Measurements from ENCODE around the gene ATOSB.
"Not testable (repeated sequence)": the region's sequence is repeated elsewhere in the genome, so short reads cannot be mapped to it uniquely, and the experiment has no call there.

ATOSB gene, protein sequence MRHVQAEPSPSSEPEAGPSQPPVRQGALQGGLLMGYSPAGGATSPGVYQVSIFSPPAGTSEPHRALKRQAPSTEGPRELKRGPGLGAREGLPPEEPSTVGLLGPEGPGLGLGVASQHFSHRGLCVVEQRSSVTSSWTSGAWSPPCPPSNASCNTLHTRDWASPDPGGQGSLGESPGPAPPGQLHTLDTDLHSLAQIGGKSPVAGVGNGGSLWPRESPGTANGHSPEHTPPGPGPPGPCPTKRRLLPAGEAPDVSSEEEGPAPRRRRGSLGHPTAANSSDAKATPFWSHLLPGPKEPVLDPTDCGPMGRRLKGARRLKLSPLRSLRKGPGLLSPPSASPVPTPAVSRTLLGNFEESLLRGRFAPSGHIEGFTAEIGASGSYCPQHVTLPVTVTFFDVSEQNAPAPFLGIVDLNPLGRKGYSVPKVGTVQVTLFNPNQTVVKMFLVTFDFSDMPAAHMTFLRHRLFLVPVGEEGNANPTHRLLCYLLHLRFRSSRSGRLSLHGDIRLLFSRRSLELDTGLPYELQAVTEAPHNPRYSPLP

DNA sequence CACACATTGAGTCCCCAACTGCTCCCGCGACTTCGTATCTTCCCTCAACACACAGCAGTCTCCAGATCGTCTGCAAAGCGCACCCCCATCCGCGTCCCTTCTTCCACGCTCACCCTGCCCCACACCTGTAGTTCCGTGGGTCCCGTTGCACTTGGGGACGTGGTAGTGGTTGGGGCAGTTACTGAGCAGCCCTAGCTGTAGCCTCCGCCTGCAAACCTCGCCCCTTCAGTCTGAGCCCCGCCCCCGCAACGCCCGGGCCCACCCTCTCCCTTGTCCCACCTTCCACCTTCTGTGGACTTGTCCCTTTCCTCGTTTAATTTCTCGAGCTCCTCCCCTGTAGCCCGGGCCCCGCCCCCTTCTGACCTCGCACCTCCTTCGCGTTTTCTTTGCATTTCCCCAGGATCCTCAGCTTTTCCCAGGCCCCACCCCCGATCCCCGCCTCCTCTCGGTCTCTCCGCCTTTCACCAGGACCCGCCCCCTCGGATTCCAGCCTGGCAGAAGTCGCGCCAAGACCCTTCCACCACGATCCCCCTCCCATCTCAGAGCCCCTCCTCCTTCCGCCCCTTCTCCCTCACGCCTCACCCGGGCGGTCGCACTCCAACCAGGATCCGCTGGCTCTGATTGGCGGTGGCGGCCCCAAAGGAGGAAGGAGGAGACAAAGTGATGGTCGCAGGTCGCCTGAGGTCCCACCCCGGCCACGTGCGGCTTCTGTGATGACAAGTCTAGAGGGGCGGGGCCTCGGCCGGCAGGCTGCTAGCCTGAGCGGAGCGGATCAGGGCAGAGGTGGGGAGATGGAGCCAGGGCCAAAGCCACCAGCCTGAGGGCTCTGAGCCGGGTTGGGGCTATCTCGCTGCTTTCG, at the start of gene ATOSB:
ATOSB (minus strand) TSS at position 183 of the 859 bp plus-strand sequence. CDS start 7,588 bp downstream, outside the sequence.
- peak; percentile 87 for DNase-seq (ENCODE audit: low read depth)

DNA sequence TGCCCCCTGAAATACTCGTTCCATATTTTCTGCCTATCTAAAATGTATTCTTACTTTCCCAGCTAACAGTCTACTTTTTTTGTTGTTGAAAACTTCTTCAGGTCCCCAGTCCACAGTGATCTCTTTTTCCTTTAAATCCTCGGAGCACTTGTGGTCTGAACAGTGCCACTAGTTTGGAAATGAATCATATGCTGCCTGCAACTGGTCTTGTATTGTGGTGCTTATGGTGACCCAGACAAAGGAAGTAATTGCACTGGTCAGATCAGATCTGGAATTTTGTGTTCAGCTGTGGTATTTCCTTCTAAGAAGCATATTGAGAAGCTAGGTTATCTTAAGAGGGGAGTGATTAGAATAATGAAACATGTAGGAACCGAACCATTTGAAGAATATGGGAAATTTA, 49.0 kb upstream of the ATOSB start:
- no peak for DNase-seq (ENCODE audit: low read depth)

DNA sequence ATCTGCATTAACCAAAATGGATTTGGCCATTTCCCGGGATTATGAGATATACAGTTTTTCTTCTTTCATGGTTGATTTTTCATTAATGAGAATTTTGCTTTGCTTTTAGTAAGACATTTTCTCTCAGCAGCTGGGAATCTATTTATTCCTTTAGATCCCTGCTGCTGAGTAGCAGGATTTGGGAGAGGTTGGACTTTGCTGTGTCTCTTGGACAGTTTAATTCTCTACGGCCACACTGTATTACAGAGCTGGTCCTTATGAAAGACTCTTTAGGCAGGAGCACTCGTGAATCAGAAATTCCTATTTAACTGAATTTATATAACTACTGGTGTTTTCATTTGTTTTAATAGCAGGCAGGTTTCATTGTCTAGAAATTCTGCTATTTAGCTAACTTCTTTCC, 47.8 kb upstream of the ATOSB start:
- no peak for DNase-seq (ENCODE audit: low read depth)

DNA sequence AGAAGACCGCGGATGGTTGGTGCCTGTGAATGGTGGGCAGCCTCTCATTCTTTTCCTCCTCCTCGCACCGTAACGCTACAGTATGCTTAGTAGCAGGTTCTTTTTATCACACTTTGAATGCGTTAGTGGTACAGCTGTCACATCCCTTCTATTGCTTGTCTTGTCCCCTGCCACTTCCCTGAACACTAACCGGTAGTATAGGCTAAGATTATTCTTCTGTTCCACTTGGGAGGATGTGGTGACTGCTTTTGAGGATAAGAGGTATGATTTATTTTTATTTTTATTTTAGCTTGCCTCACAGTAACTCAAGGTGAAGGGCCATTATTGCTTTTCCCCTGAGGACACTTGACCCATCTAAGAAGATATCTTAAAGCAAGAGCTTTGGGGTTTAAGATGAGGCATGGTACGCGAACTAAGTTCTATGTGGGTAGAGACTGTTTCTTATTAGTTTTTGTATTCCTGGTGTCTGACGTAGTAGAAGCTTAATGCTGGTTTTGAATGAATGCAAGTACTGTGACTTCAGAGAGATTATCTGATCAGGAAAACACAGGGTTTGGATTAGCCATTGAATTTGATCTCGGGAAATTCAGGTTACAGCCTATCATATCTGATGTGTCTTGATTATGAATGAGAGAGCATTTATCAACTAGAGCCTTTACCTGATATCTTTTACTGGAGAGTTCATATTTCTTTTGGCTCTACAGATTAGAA, 47.1 kb upstream of the ATOSB start:
- no peak for DNase-seq (ENCODE audit: low read depth)

DNA sequence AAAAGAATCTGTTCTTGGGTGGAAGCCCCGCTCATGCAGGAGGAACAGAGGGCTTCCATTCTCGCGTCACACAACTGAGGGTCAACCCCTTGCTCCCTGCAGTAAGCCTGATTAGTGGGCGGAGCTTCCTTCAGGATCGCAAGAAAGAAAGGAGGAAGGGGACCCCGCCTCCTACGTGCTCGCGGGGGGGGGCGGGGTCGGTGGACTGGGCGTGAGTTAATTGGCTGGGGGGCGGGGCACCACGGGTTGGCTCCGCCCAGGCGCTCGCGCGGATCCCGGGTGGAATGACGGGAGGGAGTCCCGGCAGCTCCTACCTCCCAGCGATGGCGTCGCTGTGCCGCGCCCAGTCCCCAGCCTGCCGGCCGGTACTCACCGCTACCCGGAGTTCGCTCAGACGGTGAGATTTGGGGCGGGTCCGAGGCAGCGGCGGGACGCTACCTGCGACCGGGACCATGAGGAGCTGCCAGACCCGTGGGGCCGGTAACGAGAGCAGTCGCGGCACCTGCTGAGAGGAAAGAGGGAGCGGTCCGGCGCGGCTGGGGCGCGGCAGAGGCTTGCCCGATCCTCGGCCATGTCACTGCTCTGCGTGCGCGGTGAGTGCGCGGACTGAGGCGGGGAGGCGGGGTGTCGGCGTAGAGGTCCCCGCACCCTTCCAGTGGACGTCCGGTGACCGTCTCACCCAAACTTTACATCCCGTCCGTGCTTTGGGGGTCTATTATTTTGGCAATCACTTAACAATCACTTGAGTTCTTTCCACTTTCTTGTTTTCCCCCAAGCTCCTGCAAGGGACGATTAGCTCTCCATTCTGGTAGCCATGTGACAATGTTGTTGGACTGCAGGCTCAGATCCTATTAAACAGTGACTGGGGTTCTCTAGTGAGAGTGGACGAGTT, 46.3 kb upstream of the ATOSB start, which contains the start of gene UNC13B:
UNC13B (plus strand) TSS at position 297 of the 892 bp plus-strand sequence; CDS start at position 572, 275 bp downstream.
- peak; percentile 57 for DNase-seq (ENCODE audit: low read depth)

DNA sequence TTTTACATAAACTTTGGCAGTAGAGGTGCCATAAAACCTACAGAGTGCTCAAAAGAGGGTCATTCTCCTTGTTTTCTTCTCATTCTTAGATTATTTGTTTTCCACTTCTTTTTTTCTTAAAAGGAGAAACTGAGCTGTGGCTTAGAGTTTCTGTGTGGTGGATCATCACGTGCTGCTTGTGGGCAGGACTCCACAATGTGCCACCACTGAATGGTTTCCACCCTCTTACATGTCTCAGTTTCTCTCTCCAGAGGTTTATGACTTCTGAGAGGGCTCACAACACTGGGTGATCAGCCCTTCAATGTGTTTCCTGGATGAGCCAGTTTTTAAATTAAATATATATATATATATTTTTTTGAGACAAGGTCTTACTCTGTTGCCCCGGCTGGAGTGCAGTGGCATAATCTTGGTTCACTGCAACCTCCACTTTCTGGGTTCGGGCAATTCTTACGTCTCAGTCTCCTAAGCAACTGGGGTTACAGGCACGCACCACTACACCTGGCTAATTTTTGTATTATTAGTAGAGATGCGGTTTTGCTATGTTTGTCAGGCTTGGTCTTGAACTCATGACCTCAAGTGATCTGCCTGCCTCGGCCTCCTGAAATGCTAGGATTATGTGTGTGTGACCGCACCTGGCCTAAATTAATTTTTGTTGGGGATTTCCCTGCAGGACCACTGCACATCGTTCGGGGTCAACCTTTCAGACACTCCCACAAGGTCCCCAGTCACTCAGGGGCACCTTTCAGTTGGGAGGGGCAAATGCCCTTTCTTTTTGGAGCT, 43.0 kb upstream of the ATOSB start:
- DNase-seq (ENCODE audit: low read depth) = no peak

DNA sequence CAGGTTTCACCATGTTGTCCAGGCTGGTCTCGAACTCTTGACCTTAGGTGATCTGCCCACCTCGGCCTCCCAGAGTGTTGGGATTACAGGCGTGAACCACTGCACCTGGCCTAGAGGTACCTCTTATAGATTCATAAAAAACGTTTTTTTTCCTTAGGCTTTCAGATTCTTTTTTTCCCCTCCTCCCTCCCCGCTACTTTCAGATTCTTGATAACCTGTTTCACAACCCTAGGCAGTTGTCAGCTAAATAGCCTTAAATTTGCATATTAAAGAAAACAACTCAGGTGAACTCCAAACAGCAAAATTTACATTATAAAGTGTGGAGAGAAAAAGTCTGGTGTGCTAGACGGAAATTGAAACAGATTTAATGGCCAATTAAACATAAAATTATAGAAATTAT, 42.2 kb upstream of the ATOSB start:
- DNase-seq (ENCODE audit: low read depth) = not testable (repeated sequence)

DNA sequence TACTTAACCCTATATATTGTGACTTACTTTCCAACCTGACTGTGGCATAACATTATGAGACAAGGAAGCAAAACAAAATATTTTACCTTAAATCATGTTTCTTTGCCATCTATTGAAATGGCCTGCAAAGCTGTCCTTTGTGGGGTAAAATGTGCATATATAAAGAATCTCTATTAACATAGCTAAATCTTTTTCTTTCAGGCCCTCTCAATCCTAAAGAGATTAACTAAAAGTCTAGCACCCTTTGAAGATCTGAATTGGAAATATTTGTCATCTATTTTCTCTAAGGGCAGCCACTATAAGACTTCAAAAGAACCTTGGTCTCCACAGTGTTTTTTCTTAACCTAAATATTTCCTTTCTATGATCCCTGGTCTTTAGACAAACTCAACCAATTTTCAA, 41.1 kb upstream of the ATOSB start:
- no peak for DNase-seq (ENCODE audit: low read depth)

DNA sequence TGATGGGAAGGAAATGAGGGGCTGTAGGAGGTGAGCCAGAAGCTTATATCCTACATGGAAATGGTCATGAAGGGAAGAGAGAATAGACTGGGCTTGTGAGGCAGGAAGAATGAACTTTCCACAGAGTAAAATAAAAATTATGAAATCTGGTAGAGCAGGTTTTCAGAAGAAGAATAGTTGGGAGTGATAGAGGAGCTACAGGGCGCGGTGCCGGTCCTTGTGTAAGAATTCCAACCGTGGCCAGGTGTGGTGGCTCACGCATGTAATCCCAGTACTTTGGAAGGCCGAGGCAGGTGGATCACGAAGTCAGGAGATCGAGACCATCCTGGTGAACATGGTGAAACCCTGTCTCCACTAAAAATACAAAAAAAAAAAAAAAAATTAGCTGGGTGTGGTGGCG, 37.3 kb upstream of the ATOSB start:
- DNase-seq (ENCODE audit: low read depth) = no peak

DNA sequence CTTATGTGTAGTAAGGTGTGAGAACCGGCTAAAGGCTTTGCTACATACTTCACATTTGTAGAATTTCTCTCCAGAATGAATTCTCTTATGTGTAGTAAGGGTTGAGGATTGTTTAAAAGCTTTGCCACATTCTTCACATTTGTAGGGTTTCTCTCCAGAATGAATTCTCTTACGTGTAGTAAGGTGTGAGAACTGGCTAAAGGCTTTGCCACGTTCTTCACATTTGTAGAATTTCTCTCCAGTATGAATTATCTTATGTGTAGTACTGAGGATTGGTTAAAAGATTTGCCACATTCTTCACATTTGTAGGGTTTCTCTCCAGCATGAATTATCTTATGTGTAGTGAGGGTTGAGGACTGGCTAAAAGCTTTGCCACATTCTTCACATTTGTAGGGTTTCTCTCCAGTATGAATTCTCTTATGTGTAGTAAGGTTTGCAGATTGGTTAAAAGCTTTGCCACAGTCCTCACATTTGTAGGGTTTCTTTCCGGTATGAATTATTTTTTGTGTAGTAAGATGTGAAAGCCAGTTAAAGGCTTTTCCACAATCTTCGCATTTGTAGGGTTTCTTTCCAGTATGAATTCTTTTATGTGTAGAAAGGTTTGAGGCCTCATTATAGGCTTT, 32.4 kb upstream of the ATOSB start:
- not testable (repeated sequence) for DNase-seq (ENCODE audit: low read depth)

DNA sequence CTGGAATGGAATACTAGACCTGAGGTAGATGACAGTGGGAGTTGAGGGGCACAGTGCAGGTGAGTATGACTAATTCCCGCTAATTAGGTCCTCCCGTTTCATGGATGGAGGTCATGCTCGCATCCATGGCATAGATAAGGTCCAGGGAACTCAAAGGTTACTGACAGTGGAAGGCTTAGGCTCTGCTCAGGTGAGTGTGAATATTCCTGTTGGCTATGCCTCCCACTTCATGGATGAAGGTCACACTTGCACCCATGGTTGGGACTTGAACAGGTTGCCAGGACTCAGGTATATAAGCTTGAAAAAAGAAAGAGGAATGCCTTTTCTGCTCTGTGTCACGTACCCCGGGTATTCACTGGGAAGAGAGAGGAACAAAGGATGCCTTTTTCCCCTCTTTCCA, 26.4 kb upstream of the ATOSB start:
- no peak for DNase-seq (ENCODE audit: low read depth)

DNA sequence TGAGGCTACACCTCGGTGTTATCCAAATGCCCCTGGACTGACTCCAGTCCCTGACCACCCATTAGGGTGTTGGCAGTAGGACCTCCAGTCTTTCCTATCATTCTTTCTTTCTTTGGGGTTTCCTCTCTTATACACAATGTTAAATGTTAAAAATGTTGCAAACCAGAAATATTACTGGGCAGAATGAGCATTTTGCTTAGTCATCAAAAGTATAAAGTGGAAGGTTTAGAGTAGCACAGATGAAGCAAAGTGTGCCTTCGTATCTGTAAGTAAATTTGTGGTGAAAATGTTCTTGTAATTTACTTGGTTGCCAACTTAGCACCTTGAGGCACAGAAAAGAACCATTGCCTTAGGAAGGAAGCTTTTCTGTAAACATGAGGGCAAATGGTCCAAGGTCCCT, 24.4 kb upstream of the ATOSB start:
- no peak for DNase-seq (ENCODE audit: low read depth)

DNA sequence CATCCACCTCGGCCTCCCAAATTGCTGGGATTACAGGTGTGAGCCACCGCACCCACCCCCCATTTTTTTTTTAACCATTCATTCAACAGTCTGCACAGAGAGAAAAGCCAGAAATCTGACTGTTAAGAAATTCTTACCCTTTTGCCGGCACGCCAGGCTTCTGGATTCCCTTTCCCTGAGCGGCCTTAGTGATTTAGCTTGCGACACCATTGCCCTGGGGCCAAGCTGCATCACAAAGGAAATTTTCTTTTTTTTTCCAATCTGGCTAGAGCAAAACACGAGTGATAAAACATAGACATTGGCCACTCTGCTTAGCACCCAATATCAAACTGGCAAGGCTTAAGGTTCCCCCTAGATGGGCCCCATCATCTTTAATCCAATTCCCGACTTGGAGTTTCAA, 21.2 kb upstream of the ATOSB start:
- no peak for DNase-seq (ENCODE audit: low read depth)

DNA sequence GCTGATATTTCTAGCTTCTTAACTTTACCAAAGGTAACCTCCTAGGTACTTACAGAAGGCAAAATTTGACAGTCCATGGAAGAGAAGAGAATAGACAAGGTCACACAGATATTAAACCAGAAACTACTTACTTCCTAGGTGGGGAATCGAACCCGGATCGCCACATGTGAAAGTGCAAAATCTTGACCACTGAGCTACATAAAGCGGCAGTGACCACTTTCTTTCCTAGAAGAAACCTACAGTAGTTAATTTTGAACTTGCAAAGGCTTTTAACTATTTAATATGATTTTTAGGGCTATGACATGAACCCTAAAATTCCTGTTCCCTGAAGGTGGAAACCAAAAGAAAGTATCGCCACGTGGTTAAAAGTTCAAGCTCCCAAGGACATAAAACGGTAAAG, 20.3 kb upstream of the ATOSB start:
- no peak for DNase-seq (ENCODE audit: low read depth)

DNA sequence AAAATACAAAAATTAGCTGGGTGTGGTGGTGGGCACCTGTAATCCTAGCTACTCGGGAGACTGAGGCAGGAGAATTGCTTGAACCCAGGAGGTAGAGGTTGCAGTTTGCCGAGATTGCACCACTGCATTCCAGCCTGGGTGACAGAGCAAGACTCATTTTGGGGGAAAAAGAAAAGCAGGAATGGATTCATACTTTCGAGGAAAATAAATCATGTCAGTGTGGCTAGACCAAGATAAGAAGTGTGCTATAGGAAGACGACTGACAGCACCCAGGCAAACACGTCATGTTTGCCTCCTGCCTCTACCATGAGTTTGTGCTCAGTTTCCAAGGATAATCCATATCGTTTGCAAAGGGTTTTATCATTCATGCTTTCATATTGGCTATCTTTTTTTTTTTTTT, 19.3 kb upstream of the ATOSB start:
- DNase-seq (ENCODE audit: low read depth) = no peak

DNA sequence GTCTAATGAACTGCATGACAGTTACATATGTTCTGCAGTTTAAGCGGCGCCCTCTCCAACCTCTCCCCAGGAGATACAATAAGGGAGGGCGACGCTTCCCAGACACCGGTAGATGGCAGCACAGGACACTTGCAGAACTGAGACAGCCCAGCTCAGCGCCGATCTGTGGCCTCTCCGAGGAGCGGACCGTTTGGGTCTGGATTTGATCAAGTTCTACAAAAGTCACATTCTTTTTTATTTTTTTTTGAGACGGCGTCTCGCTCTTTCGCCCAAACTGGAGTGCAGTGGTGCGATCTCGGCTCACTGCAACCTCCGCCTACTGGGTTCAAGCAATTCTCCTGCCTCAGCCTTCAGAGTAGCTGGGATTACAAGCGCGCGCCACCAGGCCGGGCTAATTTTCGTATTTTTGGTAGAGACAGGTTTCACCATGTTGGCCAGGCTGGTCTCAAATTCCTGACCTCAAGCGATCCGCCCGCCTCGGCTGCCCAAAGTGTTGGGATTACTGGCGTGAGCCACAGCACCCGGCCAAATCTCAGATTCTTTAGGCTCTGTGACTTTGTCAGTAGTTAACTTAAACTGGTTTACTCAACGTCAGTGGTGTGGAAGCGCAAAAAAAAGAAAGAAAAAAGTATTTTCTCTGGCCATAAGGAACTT, 1.4 kb upstream of the ATOSB start:
- peak; percentile 77 for DNase-seq (ENCODE audit: low read depth)

DNA sequence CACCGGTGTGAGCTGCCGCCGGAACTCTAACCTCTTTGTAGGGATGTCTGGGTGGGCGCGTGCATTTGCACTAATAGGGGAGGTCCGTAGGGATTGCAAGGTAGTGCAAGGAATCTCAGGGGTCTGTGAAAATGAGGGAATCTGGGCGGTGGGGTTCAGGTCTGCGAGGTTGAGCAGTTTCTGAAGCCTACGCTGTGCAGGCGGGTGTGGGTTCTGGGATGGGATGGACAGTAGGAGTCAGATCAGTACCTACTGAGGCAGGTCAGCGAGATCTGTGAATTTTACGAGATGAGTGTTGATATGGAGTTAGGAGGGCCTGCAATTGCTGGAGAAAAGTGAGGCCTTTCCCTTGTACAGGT, 856 bp upstream of the ATOSB start:
- no peak for DNase-seq (ENCODE audit: low read depth)

DNA sequence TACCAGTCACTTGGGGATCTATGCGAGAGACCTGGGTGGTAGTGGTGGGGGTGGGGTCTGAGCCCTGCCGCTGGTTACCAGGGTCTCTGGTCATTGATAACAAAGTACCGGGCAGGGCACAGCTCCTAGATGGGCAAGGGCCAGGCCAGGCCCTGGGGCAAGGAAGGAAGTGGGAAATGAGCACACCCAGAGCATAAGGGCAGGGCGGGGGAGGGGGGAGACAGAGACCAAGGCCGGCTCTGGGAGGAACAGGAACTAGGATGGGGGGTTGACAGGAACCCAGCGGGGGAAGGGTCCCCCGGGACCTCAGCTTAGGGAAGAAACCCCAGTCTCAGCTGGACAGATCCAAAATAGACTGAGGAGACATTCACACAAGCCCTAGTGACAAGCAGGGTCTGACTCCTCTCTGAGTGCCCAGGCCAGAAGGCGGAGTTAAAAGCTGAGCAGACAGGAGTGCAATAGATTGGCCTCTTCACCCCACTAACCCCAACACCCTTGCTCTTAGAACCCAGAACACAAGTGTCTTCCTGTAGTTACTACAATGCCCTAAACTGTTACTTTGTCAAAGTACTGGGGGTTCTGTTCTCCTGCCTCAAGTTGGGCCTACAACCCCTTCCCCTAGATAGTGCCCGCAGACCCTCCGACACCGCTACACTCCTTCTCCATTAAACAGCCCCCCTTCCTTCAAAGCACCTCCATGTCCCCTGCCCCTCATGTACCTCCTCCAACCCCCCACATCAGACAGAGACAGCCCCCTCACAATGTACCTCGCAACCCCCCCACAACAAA, 628 bp downstream of the ATOSB start:
- no peak for DNase-seq (ENCODE audit: low read depth)
